Stimulated activated CD4-positive, alpha-beta T cell treated with anti-CD3 and anti-CD28 coated beads, Interleukin-1b, Interleukin-23, amount 100 ng/mL, for 1 hour (primary cell): Measurements from ENCODE around the gene SLC4A4.

Experiments
- DNase-seq, 2 donors: peaks; one replicate each; pipeline ENCODE4 v3.0.0-alpha.2; 2020; ENCODE audit warnings: low read depth in 2 of 2

The SLC4A4 gene

DNA sequence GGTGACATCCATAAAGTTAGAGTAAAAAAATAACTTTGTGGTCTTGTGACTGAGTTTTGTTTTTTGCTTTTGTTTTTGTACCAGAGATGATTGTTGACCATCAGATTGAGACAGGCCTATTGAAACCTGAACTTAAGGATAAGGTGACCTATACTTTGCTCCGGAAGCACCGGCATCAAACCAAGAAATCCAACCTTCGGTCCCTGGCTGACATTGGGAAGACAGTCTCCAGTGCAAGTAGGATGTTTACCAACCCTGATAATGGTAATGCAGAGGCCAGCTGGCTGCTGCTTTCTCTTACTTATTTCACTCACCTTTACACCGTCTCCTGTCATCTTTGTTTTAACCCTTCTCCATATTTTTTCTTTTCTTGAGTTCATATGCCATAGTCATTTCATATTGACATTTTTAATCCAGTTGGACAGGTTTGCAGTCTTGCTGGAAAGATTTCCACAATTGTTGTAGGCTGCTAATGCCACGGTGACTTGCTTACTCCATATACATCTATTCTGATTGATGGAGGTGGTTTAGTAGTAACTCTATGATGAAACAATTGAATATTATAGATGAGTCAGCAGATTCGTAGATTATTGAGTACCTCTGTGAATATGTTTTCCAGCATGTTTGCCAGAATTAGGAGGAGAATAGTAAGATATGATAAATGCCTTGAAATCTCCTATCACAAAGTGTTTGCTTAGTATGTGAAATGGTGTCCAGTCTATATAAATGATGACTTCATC, 18.3 kb downstream of the SLC4A4 start:
- DNase-seq, result no peak

DNA sequence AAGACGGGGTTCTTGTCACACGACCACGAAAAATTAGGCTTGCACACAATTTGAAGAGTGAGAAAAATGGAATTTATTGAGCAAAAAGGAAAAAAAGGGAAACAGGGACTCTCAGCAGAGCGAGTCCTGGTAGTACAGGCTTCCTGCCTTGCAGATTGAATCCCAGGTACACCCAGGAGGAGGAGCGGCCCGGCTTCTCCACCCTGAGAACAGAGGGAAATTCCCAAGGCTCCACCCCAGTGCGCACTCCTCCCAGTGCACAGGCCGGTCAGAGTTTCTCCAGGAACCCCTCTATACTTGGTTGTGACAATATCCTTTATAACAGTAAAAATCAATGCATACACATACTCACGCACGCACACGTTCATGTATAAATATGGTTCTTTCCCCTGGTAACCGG, 22.0 kb downstream of the SLC4A4 start:
- no peak for DNase-seq

DNA sequence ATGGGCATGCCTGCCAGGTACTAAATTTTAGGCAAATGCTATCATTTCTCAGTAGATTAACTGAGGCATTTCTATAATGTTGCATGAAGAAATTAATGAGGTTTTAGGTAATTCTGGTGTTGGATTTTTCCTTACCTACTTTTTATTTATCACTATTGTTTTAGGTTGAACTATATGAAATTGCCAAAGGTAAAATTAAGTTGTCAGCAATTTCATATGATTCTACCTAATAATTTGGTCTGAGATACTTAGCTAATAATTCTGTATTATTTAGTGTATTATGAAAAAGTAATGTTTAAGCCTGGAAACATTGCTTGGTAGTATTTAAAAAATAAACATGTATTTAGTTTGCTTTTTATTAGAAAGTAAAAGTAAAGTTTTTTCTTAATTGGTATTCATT, 22.7 kb downstream of the SLC4A4 start:
- no peak for DNase-seq

DNA sequence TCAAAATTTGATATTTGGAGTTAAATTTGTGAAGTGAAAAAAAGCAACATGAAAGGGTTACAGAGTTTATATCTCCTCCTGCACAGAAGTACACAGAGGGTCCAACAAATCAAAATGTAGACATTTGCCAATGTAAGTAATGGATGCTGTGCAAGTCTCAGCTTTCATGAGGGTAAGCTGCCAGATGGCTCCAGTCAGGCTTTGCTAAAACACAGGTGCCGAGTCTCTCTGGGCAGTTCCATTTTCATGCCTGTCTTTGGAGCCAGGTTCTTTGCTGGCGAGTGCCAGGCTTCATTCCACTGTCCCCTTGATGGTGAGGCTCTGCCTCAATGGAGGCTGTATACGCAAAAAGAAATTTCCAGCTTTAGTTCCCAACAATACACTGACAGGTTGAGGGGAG, 27.9 kb downstream of the SLC4A4 start:
- DNase-seq, result no peak

DNA sequence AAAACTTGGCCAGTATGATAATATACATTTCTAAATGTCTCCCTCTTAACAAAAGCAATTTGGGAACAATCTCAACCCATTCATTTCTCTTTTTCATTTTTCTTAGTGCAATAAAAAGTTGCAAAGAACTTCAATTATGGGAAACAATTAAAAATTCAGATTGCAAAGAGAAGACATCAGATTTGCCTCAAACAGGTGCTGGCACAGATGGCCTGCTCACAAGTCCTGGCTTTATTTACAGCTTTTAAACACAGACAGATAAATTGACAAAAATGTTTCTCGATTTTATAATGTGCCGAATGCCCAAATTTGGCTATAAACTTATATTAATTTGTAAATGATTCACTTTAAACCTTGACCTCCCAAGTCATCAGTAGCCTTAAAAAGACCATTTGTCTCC, 28.7 kb downstream of the SLC4A4 start:
- no peak for DNase-seq

DNA sequence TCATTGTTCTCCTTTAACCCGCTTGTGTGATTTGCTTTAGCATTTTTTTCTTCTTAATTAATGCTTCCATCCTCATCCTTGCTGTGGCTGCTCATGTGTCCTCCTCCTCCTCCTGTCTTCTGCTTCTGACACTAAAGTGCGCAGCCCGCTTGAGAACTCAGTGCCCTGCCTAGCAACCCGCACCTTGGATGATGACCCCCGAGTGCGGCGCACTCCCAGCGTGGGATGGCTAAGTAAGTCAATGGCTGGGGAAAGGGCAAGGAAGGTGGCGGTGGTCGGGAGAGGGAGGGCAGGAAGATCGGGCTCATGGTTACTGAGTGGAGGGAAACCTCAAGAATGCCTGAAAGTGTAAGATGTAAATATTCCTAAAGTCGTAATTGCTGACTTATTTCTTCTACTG, 30.1 kb downstream of the SLC4A4 start:
- no peak for DNase-seq

DNA sequence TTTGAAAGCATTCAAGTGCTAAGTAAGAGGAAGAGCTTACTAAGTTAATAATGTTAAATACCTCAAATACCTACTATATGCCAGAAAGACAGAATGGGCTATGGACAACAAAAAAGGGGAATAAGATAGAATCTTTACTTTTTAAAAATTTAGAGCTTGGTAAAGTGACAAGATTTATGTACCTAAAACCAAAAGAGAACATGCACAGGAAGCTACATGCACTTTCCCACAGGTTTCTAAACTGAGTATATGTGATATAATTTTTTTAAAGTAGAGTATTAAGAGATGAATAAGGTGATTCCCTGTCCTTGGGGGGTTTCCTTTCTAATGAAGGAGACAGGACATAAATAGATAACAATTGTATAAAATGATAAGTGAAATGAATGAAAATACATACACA, 30.7 kb downstream of the SLC4A4 start:
- no peak for DNase-seq

DNA sequence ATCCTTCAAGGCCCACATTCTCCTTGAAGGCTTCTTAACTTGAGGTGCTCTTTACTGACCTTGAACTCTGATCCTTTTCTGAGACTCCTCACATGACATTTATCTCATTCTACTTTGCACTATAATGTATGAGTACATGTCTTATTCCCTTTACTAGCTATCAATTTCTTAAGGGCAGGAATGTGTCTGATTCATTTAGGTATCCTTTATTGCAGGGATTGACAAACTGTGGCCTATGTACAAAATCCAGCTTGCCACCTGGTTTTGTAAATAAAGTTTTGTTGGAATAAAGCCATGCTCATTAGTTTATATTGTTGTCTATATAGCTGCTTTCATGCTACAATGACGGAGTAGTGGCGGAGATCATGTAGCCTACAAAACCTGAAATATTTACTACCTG, 36.7 kb downstream of the SLC4A4 start:
- no peak for DNase-seq

DNA sequence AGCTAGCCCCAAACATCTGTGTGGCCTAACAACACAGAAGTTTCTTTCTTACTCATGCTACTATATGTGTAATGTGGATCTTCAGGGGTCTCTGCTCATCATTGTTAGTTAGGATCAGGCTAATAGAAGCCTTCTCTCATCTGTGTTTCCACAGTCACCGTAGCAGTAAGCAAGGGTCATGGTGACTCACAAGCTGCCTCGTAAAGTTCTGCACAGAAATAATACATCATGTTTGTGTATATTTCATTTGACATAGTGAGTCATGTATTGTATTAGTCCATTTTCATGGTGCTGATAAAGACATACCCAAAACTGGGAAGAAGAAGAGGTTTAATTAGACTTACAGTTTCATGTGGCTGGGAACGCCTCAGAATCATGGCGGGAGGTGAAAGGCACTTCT, 38.7 kb downstream of the SLC4A4 start:
- no peak for DNase-seq

DNA sequence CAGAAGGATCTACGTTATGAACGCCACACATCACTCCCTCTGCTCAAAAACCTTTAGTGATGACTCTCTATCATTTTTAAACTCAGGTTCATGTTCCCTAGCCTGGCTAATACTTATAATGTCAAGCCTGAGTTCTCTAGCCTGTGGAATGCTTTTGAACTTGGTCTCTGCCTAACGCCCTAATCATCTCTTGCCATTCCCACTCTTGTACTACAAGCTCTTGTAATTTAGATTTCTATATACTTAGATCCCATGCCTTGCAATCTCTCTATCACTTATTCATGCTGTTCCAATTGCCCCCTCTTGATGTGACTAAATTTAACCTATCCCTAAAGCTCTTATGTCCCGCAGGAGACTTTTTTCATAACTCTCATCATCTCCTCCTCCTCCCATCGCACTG, 40.3 kb downstream of the SLC4A4 start:
- no peak for DNase-seq

DNA sequence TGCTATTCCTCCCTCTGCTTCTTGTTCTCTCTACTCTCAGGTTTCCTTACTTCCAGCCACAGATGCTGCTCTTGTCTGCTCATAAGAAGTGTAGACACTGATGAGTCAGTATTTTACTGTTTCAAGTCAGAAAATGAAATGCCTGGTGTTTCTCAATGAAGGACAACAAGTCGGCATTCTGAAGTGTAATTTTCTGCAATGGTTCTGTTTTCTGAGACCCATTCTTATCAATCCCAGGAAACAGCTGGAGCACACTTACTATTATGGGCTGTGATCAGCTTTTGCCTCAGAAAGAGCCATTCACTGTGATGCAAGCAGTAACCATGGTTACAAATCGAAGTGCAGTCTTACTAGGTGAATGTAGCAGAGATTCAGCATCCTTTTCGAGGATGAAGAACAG, 42.0 kb downstream of the SLC4A4 start:
- no peak for DNase-seq

DNA sequence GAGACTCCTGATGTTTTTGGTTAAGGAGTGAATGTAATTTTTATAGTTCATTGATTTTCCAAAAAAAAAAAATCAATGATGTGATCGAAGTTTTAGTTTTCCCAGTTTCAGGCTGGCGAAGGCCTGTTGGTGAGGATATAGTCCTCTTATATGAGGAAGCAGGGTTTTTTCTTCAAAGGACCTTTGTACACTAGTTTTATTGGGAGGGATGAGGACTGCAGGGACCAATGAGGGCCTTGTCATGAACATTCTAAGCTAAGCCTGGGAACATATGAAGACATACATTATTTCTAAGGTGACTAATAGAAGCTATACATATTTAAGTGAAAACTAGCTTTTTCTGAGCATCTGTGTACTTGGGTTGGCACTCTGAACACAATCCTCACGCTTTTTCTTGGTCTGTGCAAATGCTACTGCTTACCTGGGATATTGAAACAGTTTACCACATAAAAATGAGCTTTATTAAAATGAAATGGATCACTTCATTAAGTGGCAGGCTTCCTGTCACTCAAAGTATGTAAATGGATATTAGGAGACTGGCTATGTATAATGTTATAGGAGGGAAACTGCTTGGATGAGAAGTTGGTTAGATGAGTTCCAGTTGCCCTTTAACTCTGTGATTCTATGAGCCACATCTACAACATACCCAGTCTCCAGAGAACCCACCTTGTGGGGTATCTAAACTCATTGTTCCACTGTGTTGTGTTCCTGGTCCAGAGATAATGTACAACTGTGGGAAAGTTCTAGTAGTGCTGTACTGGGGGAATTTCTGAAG, 43.5 kb downstream of the SLC4A4 start:
- no peak for DNase-seq

DNA sequence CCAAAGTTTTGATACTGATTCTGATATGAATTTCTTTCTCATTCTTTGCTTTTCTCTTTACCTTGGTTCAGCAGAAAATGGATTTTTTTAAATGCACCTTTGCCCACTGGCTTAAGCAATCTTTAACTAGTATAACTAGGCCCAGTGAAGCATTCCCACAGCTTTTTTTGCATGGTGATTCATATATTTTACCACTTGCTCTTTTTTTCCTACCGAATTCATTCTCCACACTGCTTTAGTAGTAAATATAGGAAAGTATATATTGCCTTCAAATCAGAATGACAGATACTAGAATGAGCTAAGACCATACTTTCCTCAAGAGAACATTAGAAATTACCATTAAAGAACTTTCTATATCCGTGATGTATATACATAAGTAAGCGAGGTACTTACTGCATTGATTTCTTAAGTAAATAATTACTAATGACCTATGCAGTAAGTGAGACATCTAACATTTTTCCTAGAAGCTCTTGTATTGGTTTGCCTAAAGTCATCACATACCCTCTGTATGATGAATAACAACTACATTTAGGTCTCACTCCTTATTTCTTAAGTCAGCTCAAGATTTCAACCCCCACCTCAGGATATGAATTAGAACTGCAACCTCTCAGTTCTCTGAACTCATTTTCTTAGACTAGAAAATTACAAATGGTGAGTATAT, 44.2 kb downstream of the SLC4A4 start:
- DNase-seq, result no peak

DNA sequence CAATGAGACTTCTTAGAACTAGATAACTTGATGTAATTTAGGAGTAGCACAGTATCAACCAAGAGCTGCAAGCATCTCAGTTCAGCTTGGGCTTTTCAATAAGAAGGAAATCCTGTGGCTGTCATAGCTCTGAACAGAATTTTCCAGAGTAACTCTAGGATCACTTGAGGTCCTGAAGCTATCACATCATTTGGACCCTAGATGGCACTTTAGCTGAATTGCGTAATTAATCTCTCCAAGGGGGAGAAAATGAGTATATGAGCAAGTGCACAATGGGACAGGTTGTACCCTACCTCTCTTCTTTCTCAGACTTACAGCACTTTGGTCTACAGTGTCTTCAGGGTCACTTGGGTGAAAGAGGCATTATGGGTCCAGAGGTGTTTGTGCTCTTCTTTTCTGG, 45.2 kb downstream of the SLC4A4 start:
- no peak for DNase-seq

DNA sequence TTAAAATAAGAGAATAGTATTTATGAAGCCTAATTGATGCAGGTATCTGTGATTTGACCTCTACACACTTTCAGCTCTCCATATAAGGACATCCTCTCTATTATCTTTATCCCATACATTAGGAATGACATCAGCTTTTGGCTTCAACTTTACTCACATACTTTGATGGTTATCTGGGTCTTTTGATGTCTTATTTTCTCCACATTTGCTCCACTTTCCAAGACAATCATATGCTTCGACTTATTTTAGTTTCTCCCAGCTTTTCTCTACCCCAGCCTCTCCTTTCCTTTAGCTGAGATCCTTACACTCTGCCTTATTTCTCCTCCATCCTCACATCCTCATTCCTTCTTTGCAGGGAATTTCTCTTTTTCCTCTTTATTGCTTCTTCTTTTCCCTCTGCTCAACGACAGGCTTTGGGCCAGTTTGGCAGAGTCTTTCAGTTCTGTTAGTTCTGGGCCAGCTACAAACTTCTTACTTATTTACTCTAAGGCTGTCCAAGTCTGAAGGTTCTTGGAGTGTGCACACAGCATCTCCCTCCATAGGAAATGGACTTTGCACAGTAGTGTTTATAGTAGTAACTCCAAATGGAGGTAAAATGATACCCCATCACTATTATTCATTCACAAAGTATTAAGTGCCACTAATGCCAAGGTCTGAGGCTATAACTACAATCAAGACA, 50.5 kb downstream of the SLC4A4 start:
- DNase-seq, result no peak

DNA sequence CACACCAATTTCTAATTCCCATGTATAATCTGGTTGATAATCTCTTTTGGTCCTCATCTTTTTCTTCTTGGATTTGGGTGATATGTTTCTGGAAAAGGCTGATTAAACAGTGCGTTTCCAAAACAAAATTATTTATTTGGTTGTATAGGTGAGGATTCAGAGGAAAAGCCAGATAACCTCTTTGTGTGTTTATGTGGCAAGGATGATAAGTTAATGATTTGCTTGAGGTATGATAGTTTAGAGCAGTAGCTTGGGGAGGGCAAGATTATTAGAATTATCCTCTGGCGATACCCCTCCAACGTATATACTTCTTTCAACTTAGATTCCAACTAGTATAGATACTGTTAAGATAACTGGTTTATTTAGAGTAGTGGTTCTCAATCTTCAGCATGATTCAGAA, 53.3 kb downstream of the SLC4A4 start:
- DNase-seq, result no peak

DNA sequence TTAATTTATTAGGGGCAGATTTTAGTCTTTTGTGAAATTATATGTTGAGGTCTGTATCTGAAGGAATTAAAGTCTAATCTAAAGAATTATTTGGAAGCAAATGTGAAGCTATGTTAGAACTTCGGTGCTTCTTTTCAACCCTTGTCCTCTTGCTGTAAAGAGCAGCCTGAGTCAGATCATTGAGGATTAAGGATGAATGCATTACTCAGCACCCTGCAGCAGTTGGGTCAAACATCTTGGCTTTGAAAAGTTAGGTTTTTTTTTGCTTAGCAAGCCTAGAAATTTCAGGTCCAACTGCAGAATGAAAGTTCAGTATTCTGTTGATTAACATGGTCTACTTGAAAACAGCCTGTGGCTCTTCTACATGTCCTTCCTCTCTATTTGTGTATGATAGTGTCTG, 57.6 kb downstream of the SLC4A4 start:
- DNase-seq, result no peak

DNA sequence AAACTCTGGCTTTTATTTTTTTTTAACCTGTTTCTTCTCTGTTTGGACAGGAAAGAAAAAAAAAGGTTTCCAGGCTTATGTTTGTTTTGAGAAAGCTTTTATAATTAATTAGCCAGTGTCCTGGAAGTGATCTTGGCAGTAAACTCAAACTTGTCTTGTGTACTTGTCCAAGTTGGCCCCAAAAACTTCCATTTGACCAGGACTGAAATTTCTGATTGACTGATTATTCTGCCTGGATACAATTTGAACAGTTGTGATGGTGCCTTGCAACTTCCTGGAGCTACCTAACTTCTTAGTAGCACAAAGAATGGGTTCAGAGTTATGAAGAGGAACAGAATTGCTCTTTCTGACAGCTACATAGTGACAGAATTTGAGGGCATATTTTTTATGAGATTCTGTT, 62.0 kb downstream of the SLC4A4 start:
- no peak for DNase-seq

DNA sequence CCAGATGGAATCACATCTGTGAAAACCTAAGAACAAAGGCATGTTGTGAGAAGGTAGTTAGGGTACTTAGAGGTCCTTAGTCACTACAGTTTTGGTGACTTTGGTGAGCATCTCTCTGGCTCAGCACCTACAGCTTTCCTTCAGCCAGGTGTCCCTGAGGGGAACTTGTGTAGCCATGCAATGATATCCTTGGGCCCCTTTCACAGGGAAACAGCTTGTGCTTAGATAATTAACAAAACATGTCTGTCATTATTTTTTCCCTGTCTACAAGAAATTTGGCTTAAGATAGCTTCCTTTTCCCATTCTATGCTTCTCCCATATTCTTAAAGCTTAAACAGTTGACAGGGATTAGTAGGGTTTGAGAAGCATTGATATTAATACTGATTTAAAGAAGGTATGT, 63.8 kb downstream of the SLC4A4 start:
- DNase-seq, result no peak

DNA sequence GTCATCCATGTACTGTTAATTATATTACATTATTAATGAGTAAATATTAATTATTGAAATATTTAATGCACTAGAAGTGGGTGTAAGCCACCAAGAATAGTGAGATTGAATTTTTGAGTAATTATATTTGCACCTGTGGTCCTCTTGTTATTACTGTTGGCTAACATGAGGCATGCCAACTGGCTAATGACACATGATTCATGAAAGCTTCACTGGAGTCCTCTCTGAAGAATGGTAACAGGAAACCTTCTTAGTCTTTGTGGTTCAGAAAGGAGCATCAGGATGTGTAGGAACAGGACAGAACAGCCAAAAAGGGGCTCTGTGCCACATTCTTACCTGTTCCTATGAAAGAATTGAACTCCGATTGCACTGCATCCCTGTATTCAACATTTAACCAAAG, 65.2 kb downstream of the SLC4A4 start:
- no peak for DNase-seq

DNA sequence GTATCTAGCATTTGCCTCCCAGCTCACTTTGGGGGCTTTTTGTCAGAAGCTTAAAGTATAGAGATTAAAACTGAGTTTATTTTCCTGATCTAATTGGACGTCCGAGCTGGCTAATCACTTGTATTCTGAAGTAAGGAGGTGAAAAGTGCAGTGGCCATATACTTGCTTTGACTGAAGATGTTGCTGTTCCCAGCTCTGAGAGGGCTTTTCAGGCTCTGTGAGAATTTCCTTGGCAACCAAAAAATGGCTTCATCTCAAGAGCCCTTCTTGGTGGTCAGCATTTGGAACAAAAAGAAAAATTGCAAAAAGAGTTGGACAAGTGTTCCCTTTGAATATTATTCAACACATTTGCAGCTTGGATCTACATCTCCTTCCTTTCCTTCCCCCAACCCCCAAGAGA, 67.0 kb downstream of the SLC4A4 start:
- no peak for DNase-seq

DNA sequence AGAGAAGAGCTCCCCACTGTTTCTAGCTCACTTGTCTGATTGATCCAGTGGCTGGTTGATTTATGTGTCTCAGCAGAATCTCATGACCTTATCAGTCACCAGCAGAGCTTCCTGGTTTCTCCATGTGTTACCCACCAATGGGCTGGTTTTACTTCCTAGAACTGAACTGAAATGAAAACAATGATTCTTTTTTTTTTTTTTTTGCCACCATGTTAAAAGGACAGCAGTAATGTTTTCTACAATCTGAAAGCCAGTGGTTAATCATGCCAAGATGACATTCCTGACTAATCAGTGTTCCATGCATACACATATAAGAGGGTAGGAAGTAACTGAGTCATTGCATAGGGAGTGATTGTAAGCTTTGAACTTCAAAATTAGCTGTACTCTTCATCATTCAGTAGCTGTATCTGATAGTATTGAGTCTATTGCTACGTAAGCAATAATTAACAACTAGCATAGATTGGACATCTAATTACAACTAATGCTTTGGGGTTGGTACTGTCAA, 67.7 kb downstream of the SLC4A4 start:
- no peak for DNase-seq
